WTC11 (cell line): ENCODE data around the gene GAR1. TPM values are rescaled to one million over a fixed set of nuclear protein-coding genes. Genes with fewer than 3 reads are reported as not detected.
"Not testable (repeated sequence)": the region's sequence is repeated elsewhere in the genome, so short reads cannot be mapped to it uniquely, and the experiment has no call there.

Experiments used
- ATAC-seq: fragments of 200-7000 bp; cut with Tn5 transposase; 2 replicates; pipeline ENCODE4 v1.10.0; 2021; ENCODE audit warnings: mild to moderate bottlenecking, moderate library complexity
- CTCF ChIA-PET: fragments of 300-600 bp; sonication (Branson Sonifier 250); formaldehyde crosslinking; loops from one replicate; lab custom pipeline; 2021; ENCODE audit warnings: antibody characterized with exemption; lab: Charles Lee
- POLR2A ChIA-PET: fragments of 350-600 bp; sonication (Branson Sonifier 250); formaldehyde crosslinking; loops from one replicate; lab custom pipeline; 2021; ENCODE audit warnings: antibody characterized with exemption; lab: Charles Lee
- DNase-seq: peaks from one replicate; pipeline ENCODE4 v3.0.0; 2021; ENCODE audit warnings: low spot score
- H3K27ac Mint-ChIP-seq: 2 replicates; pipeline ENCODE4 v1.8.0; 2021; ENCODE audit warnings: mixed read lengths
- H3K27me3 Mint-ChIP-seq: 2 replicates; pipeline ENCODE4 v1.8.0; 2021; ENCODE audit warnings: low read depth, mild to moderate bottlenecking, moderate library complexity, mixed read lengths
- H3K36me3 Mint-ChIP-seq: 2 replicates; pipeline ENCODE4 v1.8.0; 2021; ENCODE audit warnings: mixed read lengths
- H3K4me1 Mint-ChIP-seq: 2 replicates; pipeline ENCODE4 v1.8.0; 2022; ENCODE audit warnings: mixed read lengths
- H3K4me3 Mint-ChIP-seq: 2 replicates; pipeline ENCODE4 v1.8.0; 2021; ENCODE audit warnings: mild to moderate bottlenecking, moderate library complexity, mixed read lengths
- H3K9me3 Mint-ChIP-seq: 2 replicates; pipeline ENCODE4 v1.8.0; 2021; ENCODE audit warnings: mixed read lengths
- ATF1 ChIP-seq: sonication (generic); formaldehyde crosslinking; IDR thresholded peaks from 2 replicates; pipeline ENCODE4 v1.8.1; 2023; ENCODE audit warnings: mild to moderate bottlenecking, moderate library complexity, missing genetic modification reagents
- CBFB ChIP-seq: sonication (generic); formaldehyde crosslinking; IDR thresholded peaks from 2 replicates; pipeline ENCODE4 v1.8.1; 2022; ENCODE audit warnings: mild to moderate bottlenecking, low read depth, missing genetic modification reagents
- CREB1 ChIP-seq: sonication (generic); formaldehyde crosslinking; IDR thresholded peaks from 2 replicates; pipeline ENCODE4 v1.8.0; 2023; ENCODE audit warnings: mild to moderate bottlenecking, missing genetic modification reagents
- EMX1 ChIP-seq: fragments of 250-450 bp; sonication (Bioruptor Pico); IDR thresholded peaks from 2 replicates; pipeline ENCODE4 v1.8.0; 2021; ENCODE audit warnings: mild to moderate bottlenecking
- FOXP4 ChIP-seq: sonication (generic); formaldehyde crosslinking; IDR thresholded peaks from 2 replicates; pipeline ENCODE4 v1.8.0; 2022; ENCODE audit warnings: mild to moderate bottlenecking, missing genetic modification reagents
- HMGXB4 ChIP-seq: sonication (generic); formaldehyde crosslinking; IDR thresholded peaks from 2 replicates; pipeline ENCODE4 v1.8.1; 2023; ENCODE audit warnings: mild to moderate bottlenecking, moderate library complexity, missing genetic modification reagents
- IRF1 ChIP-seq: sonication (generic); formaldehyde crosslinking; IDR thresholded peaks from 2 replicates; pipeline ENCODE4 v1.8.0; 2023; ENCODE audit warnings: missing genetic modification reagents
- JUN ChIP-seq: sonication (generic); formaldehyde crosslinking; IDR thresholded peaks from 2 replicates; pipeline ENCODE4 v1.8.0; 2023; ENCODE audit warnings: mild to moderate bottlenecking, missing genetic modification reagents
- MAX ChIP-seq: sonication (generic); formaldehyde crosslinking; IDR thresholded peaks from 2 replicates; pipeline ENCODE4 v1.8.0; 2022; ENCODE audit warnings: mild to moderate bottlenecking, missing genetic modification reagents
- MYBL2 ChIP-seq: sonication (generic); formaldehyde crosslinking; IDR thresholded peaks from 2 replicates; pipeline ENCODE4 v1.8.1; 2023; ENCODE audit warnings: mild to moderate bottlenecking, moderate library complexity, missing genetic modification reagents
- NR3C1 ChIP-seq: sonication (generic); formaldehyde crosslinking; conservative IDR thresholded peaks from 2 replicates; pipeline ENCODE4 v1.8.1; 2023; ENCODE audit warnings: low read depth, mild to moderate bottlenecking, missing genetic modification reagents
- PREB ChIP-seq: sonication (generic); formaldehyde crosslinking; IDR thresholded peaks from 2 replicates; pipeline ENCODE4 v1.8.1; 2022; ENCODE audit warnings: mild to moderate bottlenecking, missing genetic modification reagents, moderate library complexity, borderline replicate concordance
- SP1 ChIP-seq: sonication (generic); formaldehyde crosslinking; conservative IDR thresholded peaks from 2 replicates; pipeline ENCODE4 v1.8.1; 2022; ENCODE audit warnings: missing genetic modification reagents
- TEAD1 ChIP-seq: sonication (generic); formaldehyde crosslinking; IDR thresholded peaks from 2 replicates; pipeline ENCODE4 v1.8.0; 2022; ENCODE audit warnings: mild to moderate bottlenecking, missing genetic modification reagents
- USF1 ChIP-seq: sonication (generic); formaldehyde crosslinking; IDR thresholded peaks from 2 replicates; pipeline ENCODE4 v1.8.0; 2022; ENCODE audit warnings: mild to moderate bottlenecking, missing genetic modification reagents
- ZNF121 ChIP-seq: sonication (generic); formaldehyde crosslinking; IDR thresholded peaks from 2 replicates; pipeline ENCODE4 v1.8.0; 2023; ENCODE audit warnings: missing genetic modification reagents
- ZNF138 ChIP-seq: sonication (generic); formaldehyde crosslinking; conservative IDR thresholded peaks from 2 replicates; pipeline ENCODE4 v1.8.1; 2022; ENCODE audit warnings: mild to moderate bottlenecking, moderate library complexity, missing genetic modification reagents
- ZNF512 ChIP-seq: sonication (generic); formaldehyde crosslinking; IDR thresholded peaks from 2 replicates; pipeline ENCODE4 v1.8.1; 2022; ENCODE audit warnings: missing genetic modification reagents, borderline replicate concordance
- ZNF671 ChIP-seq: fragments of 250-450 bp; sonication (Bioruptor Pico); IDR thresholded peaks from 2 replicates; pipeline ENCODE4 v1.8.0; 2021; ENCODE audit warnings: mild to moderate bottlenecking
- total RNA-seq: library from RNA; stranded (reverse); gene quantifications from 3 replicates; pipeline ENCODE4 v1.2.3, GENCODE V29; 2021
- TF ChIP-seq, protein P1 (sequence below): sonication (generic); formaldehyde crosslinking; IDR thresholded peaks from 2 replicates; pipeline ENCODE4 v1.8.0; 2022; ENCODE audit warnings: missing genetic modification reagents

Gene GAR1
- total RNA-seq, 1 experiment from 2014 or later = 32.3 TPM

GRCh38 chr4:109850601-109851000 lies 35.0 kb downstream of the GAR1 start (continued):
- TF ChIP-seq MYBL2 (CRISPR knock-in tag) (no peak), CREB1 (CRISPR knock-in tag) (no peak), ZNF121 (CRISPR knock-in tag) (no peak), EMX1 (no peak), ZNF138 (no peak), FOXP4 (no peak)
- TF ChIP-seq, protein P1, sequence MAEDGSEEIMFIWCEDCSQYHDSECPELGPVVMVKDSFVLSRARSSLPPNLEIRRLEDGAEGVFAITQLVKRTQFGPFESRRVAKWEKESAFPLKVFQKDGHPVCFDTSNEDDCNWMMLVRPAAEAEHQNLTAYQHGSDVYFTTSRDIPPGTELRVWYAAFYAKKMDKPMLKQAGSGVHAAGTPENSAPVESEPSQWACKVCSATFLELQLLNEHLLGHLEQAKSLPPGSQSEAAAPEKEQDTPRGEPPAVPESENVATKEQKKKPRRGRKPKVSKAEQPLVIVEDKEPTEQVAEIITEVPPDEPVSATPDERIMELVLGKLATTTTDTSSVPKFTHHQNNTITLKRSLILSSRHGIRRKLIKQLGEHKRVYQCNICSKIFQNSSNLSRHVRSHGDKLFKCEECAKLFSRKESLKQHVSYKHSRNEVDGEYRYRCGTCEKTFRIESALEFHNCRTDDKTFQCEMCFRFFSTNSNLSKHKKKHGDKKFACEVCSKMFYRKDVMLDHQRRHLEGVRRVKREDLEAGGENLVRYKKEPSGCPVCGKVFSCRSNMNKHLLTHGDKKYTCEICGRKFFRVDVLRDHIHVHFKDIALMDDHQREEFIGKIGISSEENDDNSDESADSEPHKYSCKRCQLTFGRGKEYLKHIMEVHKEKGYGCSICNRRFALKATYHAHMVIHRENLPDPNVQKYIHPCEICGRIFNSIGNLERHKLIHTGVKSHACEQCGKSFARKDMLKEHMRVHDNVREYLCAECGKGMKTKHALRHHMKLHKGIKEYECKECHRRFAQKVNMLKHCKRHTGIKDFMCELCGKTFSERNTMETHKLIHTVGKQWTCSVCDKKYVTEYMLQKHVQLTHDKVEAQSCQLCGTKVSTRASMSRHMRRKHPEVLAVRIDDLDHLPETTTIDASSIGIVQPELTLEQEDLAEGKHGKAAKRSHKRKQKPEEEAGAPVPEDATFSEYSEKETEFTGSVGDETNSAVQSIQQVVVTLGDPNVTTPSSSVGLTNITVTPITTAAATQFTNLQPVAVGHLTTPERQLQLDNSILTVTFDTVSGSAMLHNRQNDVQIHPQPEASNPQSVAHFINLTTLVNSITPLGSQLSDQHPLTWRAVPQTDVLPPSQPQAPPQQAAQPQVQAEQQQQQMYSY (CRISPR knock-in tag) = no peak

GRCh38 chr4:109859426-109860300 lies 44.1 kb downstream of the GAR1 start:
- H3K4me1 Mint-ChIP-seq, H3K4me3 Mint-ChIP-seq, CTCF ChIA-PET, POLR2A ChIA-PET, H3K27me3 Mint-ChIP-seq, ATAC-seq, DNase-seq, H3K27ac Mint-ChIP-seq: not testable (repeated sequence)
- Mint-ChIP-seq H3K9me3 (peaks cover 50% of the 10 kb centered on the region), H3K36me3 (peaks cover 27% of the 10 kb centered on the region)

- Mint-ChIP-seq H3K4me3 (no peak overlapping the region), H3K9me3 (peaks cover 42% of the 10 kb centered on the region), H3K27ac (no peak overlapping the region), H3K36me3 (peaks cover 27% of the 10 kb centered on the region), H3K27me3 (no peaks in the 10 kb centered on the region), H3K4me1 (no peaks in the 10 kb centered on the region)
- ATAC-seq = no peak
- DNase-seq = no peak
- ChIA-PET POLR2A (no interaction called here), CTCF (no interaction called here)
- TF ChIP-seq PREB (CRISPR knock-in tag) (no peak), ZNF138 (no peak), CBFB (CRISPR knock-in tag) (no peak), HMGXB4 (CRISPR knock-in tag) (no peak), MAX (CRISPR knock-in tag) (no peak), NR3C1 (CRISPR knock-in tag) (no peak), ZNF671 (CRISPR knock-in tag) (no peak), SP1 (CRISPR knock-in tag) (no peak), JUN (CRISPR knock-in tag) (no peak), TEAD1 (CRISPR knock-in tag) (no peak), ATF1 (no peak), ZNF512 (CRISPR knock-in tag) (no peak), USF1 (CRISPR knock-in tag) (no peak), IRF1 (CRISPR knock-in tag) (no peak)
Observed at GRCh38 chr4:109861271-109861670, 45.7 kb downstream of the GAR1 start.
